NCI-H2227 (cell line): ENCODE results near the gene FAM72C.
"Not testable (repeated sequence)": the region's sequence is repeated elsewhere in the genome, so short reads cannot be mapped to it uniquely, and the experiment has no call there.

Experiments used
- DNase-seq: peaks from one replicate; lab custom pipeline; 2025; ENCODE audit not compliant: unreplicated experiment; lab: John Stamatoyannopoulos, UW

The FAM72C gene

DNA sequence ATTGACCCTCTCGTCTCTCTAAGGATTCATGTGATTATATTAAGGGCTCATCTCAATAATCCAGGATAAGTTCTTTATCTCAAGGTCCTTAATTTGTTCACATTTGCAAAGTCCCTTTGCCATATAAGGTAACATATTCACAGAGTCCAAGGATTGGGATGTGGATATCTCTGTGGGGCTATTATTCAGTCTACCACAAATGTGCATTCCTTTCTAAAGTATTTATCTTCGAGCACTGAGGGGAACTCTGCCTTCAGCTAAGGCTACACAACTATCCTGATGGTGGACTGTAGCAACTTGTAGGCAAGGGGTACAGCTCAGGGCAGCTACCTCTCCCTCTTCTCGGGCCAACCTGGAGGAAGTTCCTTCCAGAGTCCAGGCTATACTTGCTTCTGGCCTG, 53.2 kb downstream of the FAM72C start:
- DNase-seq, result not testable (repeated sequence)

GRCh38 chr1:143913705-143914104, 58.1 kb downstream of the FAM72C start:
- DNase-seq, result not testable (repeated sequence)
